ENCODE results near the gene PLPPR4. TPM values are rescaled to one million over a fixed set of nuclear protein-coding genes. Genes with fewer than 3 reads are reported as not detected.
"Not testable (repeated sequence)": the region's sequence is repeated elsewhere in the genome, so short reads cannot be mapped to it uniquely, and the experiment has no call there.

PLPPR4 gene
- polyA plus RNA-seq, 4 donors = 1.4 to 11.2 (median 2.2) TPM

GRCh38 chr1:99268021-99268420 is 3.7 kb downstream of the PLPPR4 start:
- no peak for DNase-seq (ENCODE audit: low read depth in 4 of 4, low spot score in 3 of 4)

- DNase-seq (ENCODE audit: low read depth in 4 of 4, low spot score in 3 of 4) = no peak
Measured at GRCh38 chr1:99269321-99269720, 5.0 kb downstream of the PLPPR4 start.

GRCh38 chr1:99270646-99271045 is 6.4 kb downstream of the PLPPR4 start:
- no peak for DNase-seq (ENCODE audit: low read depth in 4 of 4, low spot score in 3 of 4)

GRCh38 chr1:99271249-99271648 is 7.0 kb downstream of the PLPPR4 start:
- DNase-seq (ENCODE audit: low read depth in 4 of 4, low spot score in 3 of 4) = no peak

GRCh38 chr1:99277066-99277465 is 12.8 kb downstream of the PLPPR4 start:
- DNase-seq (ENCODE audit: low read depth in 4 of 4, low spot score in 3 of 4) = no peak

GRCh38 chr1:99279525-99279924 is 15.2 kb downstream of the PLPPR4 start:
- DNase-seq (ENCODE audit: low read depth in 4 of 4, low spot score in 3 of 4) = no peak

- no peak for DNase-seq (ENCODE audit: low read depth in 4 of 4, low spot score in 3 of 4)
Measured at GRCh38 chr1:99281105-99281504, 16.8 kb downstream of the PLPPR4 start.

GRCh38 chr1:99282536-99282935 is 18.2 kb downstream of the PLPPR4 start:
- DNase-seq (ENCODE audit: low read depth in 4 of 4, low spot score in 3 of 4) = no peak

GRCh38 chr1:99283521-99283920 is 19.2 kb downstream of the PLPPR4 start:
- DNase-seq (ENCODE audit: low read depth in 4 of 4, low spot score in 3 of 4) = not testable (repeated sequence)

- DNase-seq (ENCODE audit: low read depth in 4 of 4, low spot score in 3 of 4) = no peak
Measured at GRCh38 chr1:99292886-99293285, 28.6 kb downstream of the PLPPR4 start.

- DNase-seq (ENCODE audit: low read depth in 4 of 4, low spot score in 3 of 4) = no peak
Measured at GRCh38 chr1:99297923-99298322, 33.6 kb downstream of the PLPPR4 start.

GRCh38 chr1:99304725-99305282 is 40.5 kb downstream of the PLPPR4 start:
- DNase-seq (ENCODE audit: low read depth in 4 of 4, low spot score in 3 of 4) = no peak

GRCh38 chr1:99305626-99306025 is 41.3 kb downstream of the PLPPR4 start:
- DNase-seq (ENCODE audit: low read depth in 4 of 4, low spot score in 3 of 4) = no peak

- no peak for DNase-seq (ENCODE audit: low read depth in 4 of 4, low spot score in 3 of 4)
Measured at GRCh38 chr1:99306056-99306455, 41.8 kb downstream of the PLPPR4 start.

- no peak for DNase-seq (ENCODE audit: low read depth in 4 of 4, low spot score in 3 of 4)
Measured at GRCh38 chr1:99306644-99307043, 42.4 kb downstream of the PLPPR4 start.

- DNase-seq (ENCODE audit: low read depth in 4 of 4, low spot score in 3 of 4) = no peak
Measured at GRCh38 chr1:99315305-99315704, 51.0 kb downstream of the PLPPR4 start.

GRCh38 chr1:99326215-99326949 is 62.1 kb downstream of the PLPPR4 start:
- DNase-seq (ENCODE audit: low read depth in 4 of 4, low spot score in 3 of 4) = no peak

- DNase-seq (ENCODE audit: low read depth in 4 of 4, low spot score in 3 of 4) = peak in 3 of 4 donors; percentile 16 to 47 (median 36)
Measured at GRCh38 chr1:99327357-99327756, 63.1 kb downstream of the PLPPR4 start.

- DNase-seq (ENCODE audit: low read depth in 4 of 4, low spot score in 3 of 4) = no peak
Measured at GRCh38 chr1:99328171-99328570, 63.9 kb downstream of the PLPPR4 start.

GRCh38 chr1:99331083-99331482 is 66.8 kb downstream of the PLPPR4 start:
- DNase-seq (ENCODE audit: low read depth in 4 of 4, low spot score in 3 of 4) = no peak

GRCh38 chr1:99331636-99332035 is 67.3 kb downstream of the PLPPR4 start:
- no peak for DNase-seq (ENCODE audit: low read depth in 4 of 4, low spot score in 3 of 4)

GRCh38 chr1:99332561-99332960 is 68.3 kb downstream of the PLPPR4 start:
- no peak for DNase-seq (ENCODE audit: low read depth in 4 of 4, low spot score in 3 of 4)
